H1 (cell line): ENCODE measurements around the gene THAP10. TPM values are rescaled to one million over a fixed set of nuclear protein-coding genes. Genes with fewer than 3 reads are reported as not detected.

Source experiments
- CTCF ChIA-PET: fragments of 300-600 bp; sonication (Branson Sonifier 250); formaldehyde crosslinking; loops from one replicate; lab custom pipeline; 2021; ENCODE audit not compliant: partially characterized antibody; lab: Charles Lee
- POLR2A ChIA-PET: fragments of 300-600 bp; sonication (Branson Sonifier 250); formaldehyde crosslinking; loops from one replicate; lab custom pipeline; 2021; ENCODE audit warnings: inconsistent platforms; ENCODE audit not compliant: partially characterized antibody; lab: Charles Lee
- DNase-seq, 2 experiments: peaks; one replicate each; pipeline versions ENCODE4 v3.0.0 to v3.0.0-alpha.2; 2010 to 2022; ENCODE audit warnings: low spot score in 2 of 2, low read depth in 1 of 2, mixed read lengths in 1 of 2
- FAIRE-seq: peaks from 2 replicates; lab custom pipeline; 2011; peaks lifted over from hg19 to GRCh38; lab: Jason Lieb, UNC
- H2AFZ ChIP-seq: 2 replicates; pipeline ENCODE4 v1.8.1; 2012; ENCODE audit warnings: low read length, inconsistent platforms
- H2AK5ac ChIP-seq: 2 replicates; pipeline ENCODE4 v1.6.1; 2013; ENCODE audit warnings: low read depth, low read length
- H2BK120ac ChIP-seq: replicated peaks from 2 replicates; pipeline ENCODE3; 2013; ENCODE audit warnings: low read depth, low read length, inconsistent platforms
- H2BK12ac ChIP-seq: 2 replicates; pipeline ENCODE4 v1.6.1; 2013; ENCODE audit warnings: low read depth, low read length
- H2BK15ac ChIP-seq: 2 replicates; pipeline ENCODE4 v1.6.1; 2013; ENCODE audit warnings: low read length
- H2BK20ac ChIP-seq: 2 replicates; pipeline ENCODE4 v1.6.1; 2013; ENCODE audit warnings: low read length
- H2BK5ac ChIP-seq: 2 replicates; pipeline ENCODE4 v1.6.1; 2013; ENCODE audit warnings: low read depth, low read length
- H3K14ac ChIP-seq: 2 replicates; pipeline ENCODE4 v1.6.1; 2013; ENCODE audit warnings: inconsistent platforms; ENCODE audit not compliant: insufficient read length
- H3K18ac ChIP-seq: 2 replicates; pipeline ENCODE4 v1.6.1; 2013; ENCODE audit warnings: low read length; ENCODE audit errors: extremely low read depth
- H3K23ac ChIP-seq: 2 replicates; pipeline ENCODE4 v1.6.1; 2013; ENCODE audit warnings: inconsistent platforms; ENCODE audit not compliant: insufficient read length
- H3K23me2 ChIP-seq: 2 replicates; pipeline ENCODE4 v1.6.1; 2013; ENCODE audit warnings: low read depth, low read length
- H3K27ac ChIP-seq: 2 replicates; pipeline ENCODE4 v1.6.1; 2011; ENCODE audit warnings: low read depth, low read length, inconsistent platforms
- H3K27me3 ChIP-seq, 4 experiments: replicated peaks in 1 of 4; 1 replicate in 1 of 4; 2 replicates in 3 of 4; pipeline versions ENCODE4 v1.6.1 to v1.8.1; 2011 to 2013; ENCODE audit warnings: low read length in 3 of 4, mild to moderate bottlenecking in 3 of 4, inconsistent platforms in 2 of 4, mixed read lengths in 2 of 4, moderate library complexity in 1 of 4; ENCODE audit not compliant: control insufficient read depth in 3 of 4, insufficient read depth in 3 of 4; ENCODE audit errors: extremely low read depth in 1 of 4
- H3K36me3 ChIP-seq, 4 experiments: 2 replicates each; pipeline versions ENCODE4 v1.6.1 to v1.8.1; 2011 to 2013; ENCODE audit warnings: mild to moderate bottlenecking in 4 of 4, low read length in 3 of 4, moderate library complexity in 2 of 4, control low read depth in 1 of 4, inconsistent platforms in 1 of 4; ENCODE audit not compliant: insufficient read depth in 4 of 4, control insufficient read depth in 2 of 4
- H3K4ac ChIP-seq: replicated peaks from 2 replicates; pipeline ENCODE3; 2013; ENCODE audit warnings: low read length, low read depth, mixed read lengths, inconsistent platforms; ENCODE audit not compliant: insufficient read length
- H3K4me1 ChIP-seq, 4 experiments: replicated peaks in 1 of 4; 1 replicate in 1 of 4; 2 replicates in 3 of 4; pipeline versions ENCODE4 v1.6.1 to v1.8.1; 2011 to 2013; ENCODE audit warnings: low read length in 3 of 4, inconsistent platforms in 2 of 4, mixed read lengths in 1 of 4; ENCODE audit not compliant: insufficient read depth in 4 of 4, control insufficient read depth in 3 of 4
- H3K4me2 ChIP-seq, 2 experiments: 2 replicates each; pipeline versions ENCODE4 v1.6.1 to v1.8.1; 2011 to 2013; ENCODE audit warnings: low read depth in 2 of 2, low read length in 2 of 2, control low read depth in 1 of 2, inconsistent platforms in 1 of 2, mild to moderate bottlenecking in 1 of 2; ENCODE audit not compliant: insufficient read depth in 1 of 2
- H3K4me3 ChIP-seq, 4 experiments: fragments of 200-600, 300-600 bp in 1 of 4; sonication (generic), shearing (Covaris generic), sonication (Bioruptor Twin) in 1 of 4; 2 replicates each; pipeline versions ENCODE4 v1.5.1 to v1.8.1; 2011 to 2016; ENCODE audit warnings: low read length in 4 of 4, low read depth in 3 of 4, control low read depth in 2 of 4, inconsistent platforms in 2 of 4, mild to moderate bottlenecking in 2 of 4, mixed read lengths in 1 of 4, moderate library complexity in 1 of 4; ENCODE audit not compliant: insufficient read depth in 2 of 4; ENCODE audit errors: extremely low read depth in 1 of 4
- H3K56ac ChIP-seq: replicated peaks from 2 replicates; pipeline ENCODE3; 2013; ENCODE audit warnings: low read depth, mild to moderate bottlenecking, mixed read lengths, low read length, inconsistent platforms; ENCODE audit not compliant: insufficient read length
- H3K79me1 ChIP-seq: 2 replicates; pipeline ENCODE4 v1.6.1; 2013; ENCODE audit warnings: low read depth, low read length, control low read depth
- H3K79me2 ChIP-seq, 2 experiments: 2 replicates each; pipeline versions ENCODE4 v1.6.1 to v1.8.1; 2012 to 2013; ENCODE audit warnings: low read length in 2 of 2, mild to moderate bottlenecking in 2 of 2, inconsistent platforms in 1 of 2; ENCODE audit not compliant: insufficient read depth in 2 of 2, control insufficient read depth in 1 of 2
- H3K9ac ChIP-seq, 4 experiments: replicated peaks in 1 of 4; 1 replicate in 1 of 4; 2 replicates in 3 of 4; pipeline versions ENCODE4 v1.6.1 to v1.8.1; 2011 to 2013; ENCODE audit warnings: low read depth in 3 of 4, low read length in 3 of 4, control low read depth in 2 of 4, mild to moderate bottlenecking in 2 of 4, moderate library complexity in 2 of 4, inconsistent platforms in 1 of 4; ENCODE audit errors: extremely low read depth in 1 of 4
- H3K9me3 ChIP-seq, 2 experiments: 2 replicates each; pipeline versions ENCODE4 v1.6.1 to v1.8.1; 2012 to 2013; ENCODE audit warnings: mild to moderate bottlenecking in 2 of 2, moderate library complexity in 2 of 2, control low read depth in 1 of 2, inconsistent platforms in 1 of 2, low read depth in 1 of 2, low read length in 1 of 2, mixed read lengths in 1 of 2; ENCODE audit not compliant: insufficient read depth in 2 of 2
- H4K20me1 ChIP-seq, 2 experiments: replicated peaks in 1 of 2; 2 replicates each; pipeline versions ENCODE3 to v1.8.1; 2011 to 2013; ENCODE audit warnings: inconsistent platforms in 2 of 2, low read length in 2 of 2, mild to moderate bottlenecking in 1 of 2; ENCODE audit not compliant: insufficient read depth in 2 of 2, control insufficient read depth in 1 of 2
- H4K5ac ChIP-seq: 2 replicates; pipeline ENCODE4 v1.6.1; 2013; ENCODE audit warnings: low read length, low read depth, mixed read lengths, inconsistent platforms; ENCODE audit not compliant: insufficient read length
- H4K8ac ChIP-seq: 2 replicates; pipeline ENCODE4 v1.8.0; 2013; ENCODE audit warnings: mild to moderate bottlenecking, moderate library complexity, low read length, inconsistent platforms; ENCODE audit not compliant: insufficient read depth; ENCODE audit errors: extremely low read depth
- H4K91ac ChIP-seq: replicated peaks from 2 replicates; pipeline ENCODE3; 2013; ENCODE audit warnings: low read length, mixed read lengths, inconsistent platforms; ENCODE audit not compliant: insufficient read length
- CEBPB ChIP-seq: IDR thresholded peaks from 2 replicates; pipeline ENCODE4 v1.6.1; 2012; ENCODE audit warnings: low read depth, low read length
- GABPA ChIP-seq: IDR thresholded peaks from 2 replicates; pipeline ENCODE4 v1.6.1; 2011; ENCODE audit warnings: mild to moderate bottlenecking, low read length, moderate library complexity, borderline replicate concordance; ENCODE audit not compliant: insufficient read depth
- HDAC2 ChIP-seq, 2 experiments: fragments of 300-600 bp in 1 of 2; sonication (generic) in 1 of 2; IDR thresholded peaks; 2 replicates each; pipeline ENCODE4 v1.6.1; 2011 to 2012; ENCODE audit warnings: low read depth in 2 of 2, low read length in 2 of 2, mild to moderate bottlenecking in 2 of 2, moderate library complexity in 2 of 2, borderline replicate concordance in 1 of 2, inconsistent platforms in 1 of 2
- SAP30 ChIP-seq: fragments of 300-600 bp; sonication (generic); IDR thresholded peaks from 2 replicates; pipeline ENCODE4 v1.7.1; 2012; ENCODE audit warnings: low read length, moderate library complexity, mild to moderate bottlenecking, inconsistent platforms; ENCODE audit not compliant: insufficient read depth, insufficient replicate concordance
- SUZ12 ChIP-seq: fragments of 200-600 bp; sonication (generic); IDR thresholded peaks from 2 replicates; pipeline ENCODE4 v1.6.1; 2012; ENCODE audit warnings: mild to moderate bottlenecking, inconsistent platforms, low read length, moderate library complexity, mixed read lengths
- WGBS, 2 experiments: shearing (Covaris generic) in 1 of 2; methylation state at CpG; one replicate each; pipeline versions ENCODE4 v1.1.6 to v1.1.7; 2013 to 2015; ENCODE audit warnings: low lambda C conversion rate in 2 of 2, mixed read lengths in 2 of 2, inconsistent platforms in 1 of 2, low coverage in 1 of 2, missing lambda C conversion rate in 1 of 2; ENCODE audit not compliant: insufficient replicate concordance in 2 of 2, insufficient coverage in 1 of 2, insufficient read length in 1 of 2; ENCODE audit errors: extremely low coverage in 1 of 2, missing lambda C conversion rate in 1 of 2; 5-methylcytosine and 5-hydroxymethylcytosine counted together
- polyA plus RNA-seq, 7 experiments: library from polyadenylated mRNA; depleted of rRNA in 3 of 7; stranded (reverse) in 5 of 7; unstranded in 2 of 7; fragments of >200 nt in 5 of 7; fragments of 200-250 nt in 2 of 7; gene quantifications; 1 replicate in 5 of 7; 2 replicates in 1 of 7; 4 replicates in 1 of 7; pipeline versions ENCODE4 v1.2.1 to v1.2.3, GENCODE V29; 2011 to 2013; ENCODE audit warnings: missing spikeins in 2 of 7, mixed read lengths in 2 of 7
- total RNA-seq: library from RNA; stranded (reverse); fragmentation: NEBNext Ultra II Directional; extraction: Animal tissue kit (Norgen Biotek cat#: 25700); gene quantifications from 2 replicates; pipeline ENCODE4 v1.2.1, GENCODE V29; 2021

Gene THAP10
- total and polyA plus RNA-seq, 2 of the 8 experiments (the other 6 are each of a cell fraction or from before 2014, with no cell fraction given): 2.8 to 4.5 TPM

GRCh38 chr15:70856177-70856883 lies 35.9 kb downstream of the THAP10 start:
- no peaks in the 10 kb centered on the region for H3K79me1 ChIP-seq
- peaks cover 10% of the 10 kb centered on the region; the same call in 1 of the 2 replicates for H3K23me2 ChIP-seq
- no peak overlapping the region for H2BK12ac ChIP-seq
- no peak for FAIRE-seq
- 86% methylated on average over 7 of the region's 7 CpGs; no CpG with 5 or more reads in 1 of the 2 experiments for WGBS, 2 experiments
- H2BK120ac ChIP-seq: no peak overlapping the region
- no peak for DNase-seq
- H3K4ac ChIP-seq: no peak overlapping the region
- no peaks in the 10 kb centered on the region for H3K36me3 ChIP-seq
- no peak overlapping the region for H4K8ac ChIP-seq
- no peak overlapping the region for H3K4me3 ChIP-seq
- 0 out of 7 replicates have a peak, but pooled peaks cover 0 to 3% (median 0%) of the 10 kb centered on the region in 4 experiments for H3K27me3 ChIP-seq
- H3K27ac ChIP-seq: no peak overlapping the region
- H3K4me1 ChIP-seq: peaks cover 3 to 8% (median 5%) of the 10 kb centered on the region in 4 experiments; a peak in 4 of 7 replicates
- ChIA-PET CTCF (interaction anchor here (0.6 to 2.4 kb wide), 4 partner anchors 12 to 45 kb away, joined by 3 to 6 read pairs (median 4); no protein-coding TSS in a partner anchor), POLR2A (no interaction called here)
- no peak overlapping the region for H2AK5ac ChIP-seq
- H2AFZ ChIP-seq: no peak overlapping the region
- H2BK20ac ChIP-seq: no peak overlapping the region
- H3K9ac ChIP-seq: no peak overlapping the region
- H4K5ac ChIP-seq: no peak overlapping the region
- peaks cover 0 to 9% of the 10 kb centered on the region in 2 experiments; a peak in 1 of 4 replicates for H3K79me2 ChIP-seq
- no peak overlapping the region for H3K14ac ChIP-seq
- H3K9me3 ChIP-seq: no peaks in the 10 kb centered on the region
- no peak overlapping the region for H3K56ac ChIP-seq
- H3K23ac ChIP-seq: no peak overlapping the region
- H4K20me1 ChIP-seq: no peaks in the 10 kb centered on the region
- H2BK5ac ChIP-seq: no peak overlapping the region
- H2BK15ac ChIP-seq: no peak overlapping the region
- no peak overlapping the region for H4K91ac ChIP-seq
- H3K18ac ChIP-seq: no peak overlapping the region
- no peak overlapping the region for H3K4me2 ChIP-seq
- TF ChIP-seq HDAC2 (IDR thresholded peaks at IDR 0.05; ENCODE audit: borderline replicate concordance in 1 of 2, low read depth in 2 of 2, low read length in 2 of 2) (no peak), SUZ12 (no peak), GABPA (no peak), CEBPB (no peak), SAP30 (no peak)
